ENCODE data around the gene PSTPIP2. TPM values are rescaled to one million over a fixed set of nuclear protein-coding genes. Genes with fewer than 3 reads are reported as not detected.

The PSTPIP2 gene
- total and polyA plus RNA-seq, 11 donors: 0.65 to 15.0 (median 2.0) TPM

- H3K9me3 ChIP-seq: no peaks in the 10 kb centered on the region
- no peak for ATAC-seq
- H3K36me3 ChIP-seq: no peaks in the 10 kb centered on the region
- H3K4me1 ChIP-seq: peaks cover 0 to 37% (median 0%) of the 10 kb centered on the region in 12 donors
- H3K27ac ChIP-seq: no peak overlapping the region
- intact Hi-C loops (cut with DNase I): loop anchor here in 2 of 10 donors (10.0 kb wide), 2 partner anchors 76 to 376 kb away; no protein-coding TSS in a partner anchor
- DNase-seq: no peak
- H3K27me3 ChIP-seq: no peaks in the 10 kb centered on the region
- TF ChIP-seq POLR2A (IDR thresholded peaks at IDR 0.05) (no peak), CTCF (IDR thresholded peaks at IDR 0.05) (no peak)
- WGBS, 4 donors: 71 to 86% (median 79%) methylated on average over 3 of the region's 3 CpGs
- H3K4me3 ChIP-seq: no peak overlapping the region
Observed at GRCh38 chr18:46060359-46060841, 11.7 kb downstream of the PSTPIP2 start.

GRCh38 chr18:46055838-46056230 lies 16.2 kb downstream of the PSTPIP2 start:
- TF ChIP-seq POLR2A (IDR thresholded peaks at IDR 0.05) (no peak), CTCF (IDR thresholded peaks at IDR 0.05) (no peak)
- 66 to 72% (median 70%) methylated on average over 4 of the region's 4 CpGs for WGBS, 4 donors
- peak overlapping the region in 1 of 12 donors; percentile 63 for H3K27ac ChIP-seq

GRCh38 chr18:46054956-46055837 lies 16.9 kb downstream of the PSTPIP2 start:
- Histone ChIP-seq H3K36me3 (no peaks in the 10 kb centered on the region), H3K9me3 (no peaks in the 10 kb centered on the region), H3K4me3 (no peak overlapping the region), H3K27me3 (no peaks in the 10 kb centered on the region), H3K4me1 (peaks cover 0 to 54% (median 0%) of the 10 kb centered on the region in 12 donors), H3K27ac (peak overlapping the region in 1 of 12 donors; percentile 63)
- intact Hi-C loops (cut with DNase I): no loop called here
- TF ChIP-seq POLR2A (IDR thresholded peaks at IDR 0.05) (no peak), CTCF (IDR thresholded peaks at IDR 0.05) (no peak)
- 72 to 81% (median 74%) methylated on average over 6 of the region's 6 CpGs for WGBS, 4 donors
- DNase-seq (no peak), ATAC-seq (no peak)

More at GRCh38 chr18:46055838-46056230, 16.2 kb downstream of the PSTPIP2 start:
- Histone ChIP-seq H3K4me3 (no peak overlapping the region), H3K27me3 (no peaks in the 10 kb centered on the region), H3K36me3 (no peaks in the 10 kb centered on the region), H3K4me1 (peaks cover 0 to 60% (median 0%) of the 10 kb centered on the region in 12 donors), H3K9me3 (no peaks in the 10 kb centered on the region)
- ATAC-seq (no peak), DNase-seq (no peak)
- intact Hi-C loops (cut with DNase I): no loop called here

GRCh38 chr18:46053368-46054095 lies 18.5 kb downstream of the PSTPIP2 start:
- intact Hi-C loops (cut with DNase I): no loop called here
- 79 to 89% (median 85%) methylated on average over 6 of the region's 6 CpGs for WGBS, 4 donors
- Histone ChIP-seq H3K4me3 (no peak overlapping the region), H3K27me3 (no peaks in the 10 kb centered on the region), H3K36me3 (no peaks in the 10 kb centered on the region), H3K27ac (no peak overlapping the region), H3K9me3 (no peaks in the 10 kb centered on the region), H3K4me1 (peaks cover 0 to 52% (median 0%) of the 10 kb centered on the region in 12 donors)
- ATAC-seq (no peak), DNase-seq (no peak)
- TF ChIP-seq POLR2A (IDR thresholded peaks at IDR 0.05): no peak
- TF ChIP-seq CTCF (IDR thresholded peaks at IDR 0.05): no peak

All from heart left ventricle (tissue), 16 donors.